CD8-positive, alpha-beta memory T cell (primary cell): Measurements from ENCODE around the gene CHST11. TPM values are rescaled to one million over a fixed set of nuclear protein-coding genes. Genes with fewer than 3 reads are reported as not detected.
A peak's percentile ranks its signal among the peaks of the same experiment; 100 is the strongest.

Experiments used
- CTCF ChIA-PET: fragments of 350-600 bp; sonication (Branson Sonifier 250); formaldehyde crosslinking; loops from one replicate; lab custom pipeline; 2021; ENCODE audit warnings: antibody characterized with exemption; lab: Charles Lee
- POLR2A ChIA-PET: fragments of 350-600 bp; sonication (Branson Sonifier 250); formaldehyde crosslinking; loops from one replicate; lab custom pipeline; 2021; ENCODE audit warnings: antibody characterized with exemption; lab: Charles Lee
- DNase-seq, 5 donors: peaks; one replicate each; pipeline versions ENCODE4 v3.0.0 to v3.0.0-alpha.2; 2020 to 2022; ENCODE audit warnings: mixed read lengths in 1 of 5
- H3K27ac ChIP-seq: one replicate; pipeline ENCODE4 v1.7.0; 2013; ENCODE audit warnings: low read depth, mild to moderate bottlenecking, low read length, moderate library complexity
- H3K27me3 ChIP-seq: 2 replicates; pipeline ENCODE4 v1.7.0; 2013; ENCODE audit warnings: low read length, mild to moderate bottlenecking; ENCODE audit not compliant: insufficient read depth, poor library complexity, severe bottlenecking
- H3K36me3 ChIP-seq: 2 replicates; pipeline ENCODE4 v1.7.0; 2013; ENCODE audit warnings: mild to moderate bottlenecking, low read length, moderate library complexity; ENCODE audit not compliant: insufficient read depth
- H3K4me1 ChIP-seq: 2 replicates; pipeline ENCODE4 v1.7.0; 2013; ENCODE audit warnings: mild to moderate bottlenecking, low read length, moderate library complexity; ENCODE audit not compliant: insufficient read depth
- H3K4me3 ChIP-seq: 2 replicates; pipeline ENCODE4 v1.7.0; 2013; ENCODE audit warnings: mild to moderate bottlenecking, low read length
- H3K9me3 ChIP-seq: 2 replicates; pipeline ENCODE4 v1.7.0; 2013; ENCODE audit warnings: mild to moderate bottlenecking, low read length
- H3K27ac Mint-ChIP-seq, 8 donors: one replicate each; pipeline ENCODE4 v1.8.0; 2020 to 2021; ENCODE audit warnings: mixed read lengths in 8 of 8, mild to moderate bottlenecking in 6 of 8, inconsistent platforms in 3 of 8, moderate library complexity in 3 of 8
- H3K27me3 Mint-ChIP-seq, 2 donors: one replicate each; pipeline ENCODE4 v1.8.0; 2020 to 2021; ENCODE audit warnings: mixed read lengths in 2 of 2, mild to moderate bottlenecking in 1 of 2, moderate library complexity in 1 of 2
- H3K36me3 Mint-ChIP-seq, 3 donors: one replicate each; pipeline ENCODE4 v1.8.0; 2020 to 2021; ENCODE audit warnings: mixed read lengths in 3 of 3, inconsistent platforms in 1 of 3, mild to moderate bottlenecking in 1 of 3
- H3K4me1 Mint-ChIP-seq, 3 donors: one replicate each; pipeline ENCODE4 v1.8.0; 2020 to 2021; ENCODE audit warnings: mixed read lengths in 3 of 3, inconsistent platforms in 1 of 3, mild to moderate bottlenecking in 1 of 3
- H3K4me3 Mint-ChIP-seq, 7 donors: one replicate each; pipeline ENCODE4 v1.8.0; 2020 to 2021; ENCODE audit warnings: mixed read lengths in 7 of 7, mild to moderate bottlenecking in 6 of 7, moderate library complexity in 4 of 7, inconsistent platforms in 2 of 7
- H3K9me3 Mint-ChIP-seq, 5 donors: one replicate each; pipeline ENCODE4 v1.8.0; 2020 to 2022; ENCODE audit warnings: mixed read lengths in 5 of 5, mild to moderate bottlenecking in 3 of 5, moderate library complexity in 2 of 5, inconsistent platforms in 1 of 5
- polyA plus RNA-seq: library from polyadenylated mRNA; unstranded; fragments of 300-500 nt; fragmentation: Illumina TruSeq; gene quantifications from one replicate; pipeline ENCODE4 v1.2.3, GENCODE V29; 2021
- total RNA-seq, 2 experiments: library from RNA; stranded (reverse); gene quantifications; one replicate each; pipeline ENCODE4 v1.2.3, GENCODE V29; 2021

The CHST11 gene
- total and polyA plus RNA-seq, 3 experiments from 2014 or later: 47.8 to 76.8 (median 51.5) TPM

DNA sequence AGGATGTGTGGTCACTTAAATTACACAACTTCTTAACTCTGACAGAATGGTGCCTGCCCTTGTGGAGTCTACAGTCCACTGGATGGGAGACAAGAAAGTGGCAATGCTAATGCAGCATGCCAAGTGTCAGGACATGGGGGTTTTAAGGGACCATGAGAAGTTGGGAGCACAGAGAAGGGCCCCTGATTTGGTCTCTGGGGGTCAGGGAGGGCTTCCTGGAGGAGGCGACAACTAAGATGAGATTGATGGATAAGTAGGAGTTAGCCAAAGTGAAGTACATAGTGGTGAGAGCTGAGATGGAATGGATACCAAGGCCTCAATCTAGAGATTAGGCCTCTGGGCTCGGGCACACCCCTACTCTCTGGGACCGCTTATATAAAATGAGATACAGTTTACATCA, 236.7 kb downstream of the CHST11 start:
- Mint-ChIP-seq H3K4me3 (peak overlapping the region in 2 of 7 donors; percentile 54 to 73), H3K27me3 (no peaks in the 10 kb centered on the region), H3K4me1 (peaks cover 75 to 95% (median 92%) of the 10 kb centered on the region in 3 donors), H3K27ac (peak overlapping the region in 6 of 8 donors; percentile 17 to 77 (median 59)), H3K36me3 (peaks cover 4 to 15% (median 10%) of the 10 kb centered on the region in 3 donors), H3K9me3 (no peaks in the 10 kb centered on the region)
- no peak overlapping the region for H3K4me3 ChIP-seq
- POLR2A ChIA-PET: no interaction called here
- no peak for DNase-seq
- H3K27ac ChIP-seq: no peak overlapping the region
- no peaks in the 10 kb centered on the region for H3K27me3 ChIP-seq
- CTCF ChIA-PET: interaction anchor here (0.9 kb wide), 1 partner anchor 26 kb away, joined by 3 read pairs; no protein-coding TSS in a partner anchor
- peaks cover 40% of the 10 kb centered on the region for H3K4me1 ChIP-seq
- H3K9me3 ChIP-seq: no peaks in the 10 kb centered on the region
- no peaks in the 10 kb centered on the region for H3K36me3 ChIP-seq

- DNase-seq: no peak
- Histone ChIP-seq H3K36me3 (no peaks in the 10 kb centered on the region), H3K4me1 (peaks cover 37% of the 10 kb centered on the region), H3K4me3 (no peak overlapping the region), H3K27ac (no peak overlapping the region), H3K27me3 (no peaks in the 10 kb centered on the region), H3K9me3 (no peaks in the 10 kb centered on the region)
- CTCF ChIA-PET: interaction anchor here (0.9 kb wide), 1 partner anchor 25 kb away, joined by 3 read pairs; no protein-coding TSS in a partner anchor
- no peaks in the 10 kb centered on the region for H3K9me3 Mint-ChIP-seq
- POLR2A ChIA-PET: no interaction called here
- peaks cover 4 to 15% (median 8%) of the 10 kb centered on the region in 3 donors for H3K36me3 Mint-ChIP-seq
- H3K27me3 Mint-ChIP-seq: no peaks in the 10 kb centered on the region
- peak overlapping the region in 5 of 7 donors; percentile 2 to 82 (median 44) for H3K4me3 Mint-ChIP-seq
- peaks cover 73 to 95% (median 90%) of the 10 kb centered on the region in 3 donors for H3K4me1 Mint-ChIP-seq
- peak overlapping the region in 7 of 8 donors; percentile 17 to 91 (median 50) for H3K27ac Mint-ChIP-seq
These were observed 237.4 kb downstream of the CHST11 start for GRCh38 chr12:104694161-104694560.

DNA sequence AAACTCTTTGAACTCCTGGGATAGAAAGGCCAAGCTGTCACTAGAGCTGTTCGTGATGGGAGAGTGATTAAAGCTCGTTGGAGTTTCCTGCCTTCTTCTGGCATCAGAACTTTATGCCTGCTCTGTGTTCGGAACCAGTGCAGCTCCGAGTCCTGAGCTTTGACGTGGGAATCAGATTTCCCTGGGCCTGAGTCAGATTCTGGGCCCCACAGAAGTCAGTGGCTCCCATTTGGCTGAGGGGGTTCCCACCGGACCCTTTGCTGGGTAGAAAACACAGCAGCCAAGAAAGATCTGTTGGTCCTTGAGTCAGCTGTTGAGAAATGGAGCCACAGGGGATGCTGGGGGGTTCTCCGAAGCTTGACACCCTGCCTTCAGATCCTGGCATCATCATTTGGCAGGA, 238.0 kb downstream of the CHST11 start:
- H3K27me3 ChIP-seq: no peaks in the 10 kb centered on the region
- H3K27ac ChIP-seq: no peak overlapping the region
- no peaks in the 10 kb centered on the region for H3K36me3 ChIP-seq
- ChIA-PET POLR2A (interaction anchor here (1.4 kb wide), 1 partner anchor 26 kb away, joined by 3 read pairs; no protein-coding TSS in a partner anchor), CTCF (interaction anchor here (0.9 to 1.4 kb wide), 4 partner anchors 10 to 313 kb away, joined by 3 to 5 read pairs (median 3); no protein-coding TSS in a partner anchor)
- no peaks in the 10 kb centered on the region for H3K27me3 Mint-ChIP-seq
- H3K4me3 ChIP-seq: no peak overlapping the region
- peaks cover 4 to 15% (median 8%) of the 10 kb centered on the region in 3 donors for H3K36me3 Mint-ChIP-seq
- peak overlapping the region in 6 of 8 donors; percentile 29 to 91 (median 61) for H3K27ac Mint-ChIP-seq
- peaks cover 37% of the 10 kb centered on the region for H3K4me1 ChIP-seq
- no peaks in the 10 kb centered on the region for H3K9me3 Mint-ChIP-seq
- no peak for DNase-seq
- peak overlapping the region in 6 of 7 donors; percentile 13 to 82 (median 44) for H3K4me3 Mint-ChIP-seq
- peaks cover 73 to 95% (median 90%) of the 10 kb centered on the region in 3 donors for H3K4me1 Mint-ChIP-seq
- H3K9me3 ChIP-seq: no peaks in the 10 kb centered on the region

- H3K27ac Mint-ChIP-seq: peak overlapping the region; percentile 41 to 95 (median 88)
- no peaks in the 10 kb centered on the region for H3K9me3 ChIP-seq
- H3K4me3 ChIP-seq: no peak overlapping the region
- no peak overlapping the region for H3K27ac ChIP-seq
- peaks cover 70 to 90% (median 90%) of the 10 kb centered on the region in 3 donors for H3K4me1 Mint-ChIP-seq
- H3K4me1 ChIP-seq: peaks cover 37% of the 10 kb centered on the region
- no peaks in the 10 kb centered on the region for H3K36me3 ChIP-seq
- DNase-seq: peak; percentile 57 to 81 (median 72)
- POLR2A ChIA-PET: interaction anchor here (1.4 kb wide), 1 partner anchor 25 kb away, joined by 3 read pairs; no protein-coding TSS in a partner anchor
- CTCF ChIA-PET: interaction anchor here (0.9 to 1.4 kb wide), 4 partner anchors 9 to 314 kb away, joined by 3 to 5 read pairs (median 3); no protein-coding TSS in a partner anchor
- no peaks in the 10 kb centered on the region for H3K27me3 ChIP-seq
- no peaks in the 10 kb centered on the region for H3K27me3 Mint-ChIP-seq
- H3K4me3 Mint-ChIP-seq: peak overlapping the region; percentile 11 to 86 (median 56)
- H3K36me3 Mint-ChIP-seq: peaks cover 4 to 13% (median 8%) of the 10 kb centered on the region in 3 donors
- H3K9me3 Mint-ChIP-seq: no peaks in the 10 kb centered on the region
These were observed 238.9 kb downstream of the CHST11 start for GRCh38 chr12:104695453-104696148.

DNA sequence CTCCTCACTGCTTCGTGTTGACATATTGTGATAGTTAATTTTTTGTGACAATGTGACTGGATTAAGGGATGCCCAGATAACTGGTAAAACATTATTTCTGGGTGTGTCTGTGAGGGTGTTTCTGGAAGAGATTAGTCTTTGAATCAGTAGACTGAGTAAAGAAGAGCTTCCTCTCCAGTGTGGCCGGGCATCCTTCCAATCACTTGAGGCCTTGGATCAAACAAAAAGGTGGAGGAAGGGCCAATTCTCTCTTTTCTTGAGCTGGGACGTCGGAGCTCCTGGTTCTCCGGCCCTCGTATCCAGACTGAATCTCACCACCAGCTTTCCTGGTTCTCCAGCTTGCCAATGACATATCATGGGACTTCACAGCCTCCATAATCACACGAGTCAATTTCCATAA, 240.4 kb downstream of the CHST11 start:
- H3K9me3 ChIP-seq: no peaks in the 10 kb centered on the region
- H3K27me3 ChIP-seq: no peaks in the 10 kb centered on the region
- H3K36me3 ChIP-seq: no peaks in the 10 kb centered on the region
- CTCF ChIA-PET: no interaction called here
- Mint-ChIP-seq H3K36me3 (peaks cover 4 to 16% (median 8%) of the 10 kb centered on the region in 3 donors), H3K27me3 (no peaks in the 10 kb centered on the region), H3K27ac (peak overlapping the region in 6 of 8 donors; percentile 1 to 87 (median 52)), H3K9me3 (no peaks in the 10 kb centered on the region), H3K4me3 (no peak overlapping the region), H3K4me1 (peaks cover 70 to 91% (median 87%) of the 10 kb centered on the region in 3 donors)
- POLR2A ChIA-PET: no interaction called here
- no peak for DNase-seq
- no peak overlapping the region for H3K27ac ChIP-seq
- no peak overlapping the region for H3K4me3 ChIP-seq
- H3K4me1 ChIP-seq: peaks cover 31% of the 10 kb centered on the region

DNA sequence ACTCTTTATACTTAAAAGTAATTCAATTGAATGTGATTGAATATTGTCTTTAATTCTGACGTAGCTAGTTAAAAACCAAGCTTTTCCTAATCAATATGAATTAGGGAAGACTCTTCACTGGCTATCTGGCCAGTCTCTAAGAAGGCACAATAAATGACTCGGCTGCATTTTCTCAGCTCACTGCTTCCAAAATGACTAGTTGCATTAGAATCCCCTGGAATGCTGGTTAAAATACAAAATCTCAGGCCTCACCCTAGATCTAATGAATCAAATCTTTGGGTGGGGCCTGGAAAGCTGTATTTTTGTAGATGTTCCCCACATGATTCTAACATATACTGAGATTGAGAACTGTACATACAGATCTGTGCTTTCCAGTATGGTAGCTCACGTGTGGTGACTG, 242.1 kb downstream of the CHST11 start:
- H3K27me3 Mint-ChIP-seq: no peaks in the 10 kb centered on the region
- H3K9me3 Mint-ChIP-seq: no peaks in the 10 kb centered on the region
- CTCF ChIA-PET: no interaction called here
- H3K4me3 Mint-ChIP-seq: no peak overlapping the region
- H3K36me3 ChIP-seq: no peaks in the 10 kb centered on the region
- no peak overlapping the region for H3K27ac ChIP-seq
- POLR2A ChIA-PET: interaction anchor here (0.5 to 1.1 kb wide), 2 partner anchors 129 to 152 kb away, joined by 3 read pairs; no protein-coding TSS in a partner anchor
- no peaks in the 10 kb centered on the region for H3K27me3 ChIP-seq
- no peak overlapping the region for H3K4me3 ChIP-seq
- no peak for DNase-seq
- no peak overlapping the region for H3K27ac Mint-ChIP-seq
- H3K4me1 Mint-ChIP-seq: peaks cover 66 to 93% (median 88%) of the 10 kb centered on the region in 3 donors
- H3K4me1 ChIP-seq: peaks cover 23% of the 10 kb centered on the region
- no peaks in the 10 kb centered on the region for H3K9me3 ChIP-seq
- peaks cover 0 to 26% (median 6%) of the 10 kb centered on the region in 3 donors for H3K36me3 Mint-ChIP-seq

DNA sequence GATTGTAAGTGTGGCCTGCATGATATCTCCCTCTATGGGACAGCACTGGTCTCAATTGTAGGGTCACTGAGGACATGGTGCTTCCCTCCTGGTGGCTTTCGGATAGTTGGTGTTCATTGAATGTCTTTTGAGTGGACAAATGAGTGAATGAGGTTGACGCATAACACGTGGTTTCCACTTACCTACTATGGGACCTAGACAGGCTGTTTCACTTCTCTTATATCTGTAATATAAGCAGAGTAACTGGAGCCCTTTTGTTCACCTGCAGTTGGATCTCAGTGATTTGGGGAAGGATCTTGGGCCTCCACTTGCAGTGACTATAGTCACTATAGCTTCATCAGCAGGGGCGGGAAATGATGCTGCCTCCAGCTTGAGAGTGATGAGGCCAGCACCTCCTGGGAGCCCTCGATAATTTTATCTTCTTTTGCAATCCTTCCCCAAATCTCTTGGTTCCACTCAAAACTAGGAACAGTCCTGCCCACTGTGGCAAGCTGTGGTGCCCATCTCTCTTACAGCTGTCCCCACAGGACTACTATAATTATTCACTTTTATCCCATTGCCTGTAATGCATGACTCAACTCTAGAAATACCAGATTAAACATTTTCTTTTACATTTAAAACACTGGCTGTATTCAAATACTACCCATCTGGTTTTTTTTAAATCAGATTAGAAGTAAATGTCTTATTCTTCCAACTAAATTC, 242.9 kb downstream of the CHST11 start:
- ChIA-PET POLR2A (no interaction called here), CTCF (no interaction called here)
- H3K4me1 Mint-ChIP-seq: peaks cover 59 to 90% (median 81%) of the 10 kb centered on the region in 3 donors
- no peak overlapping the region for H3K4me3 Mint-ChIP-seq
- Histone ChIP-seq H3K36me3 (no peaks in the 10 kb centered on the region), H3K4me1 (peaks cover 15% of the 10 kb centered on the region), H3K4me3 (no peak overlapping the region), H3K9me3 (no peaks in the 10 kb centered on the region), H3K27ac (no peak overlapping the region), H3K27me3 (no peaks in the 10 kb centered on the region)
- no peak for DNase-seq
- H3K36me3 Mint-ChIP-seq: peaks cover 0 to 26% (median 4%) of the 10 kb centered on the region in 3 donors
- no peaks in the 10 kb centered on the region for H3K27me3 Mint-ChIP-seq
- no peaks in the 10 kb centered on the region for H3K9me3 Mint-ChIP-seq
- peak overlapping the region in 7 of 8 donors; percentile 5 to 85 (median 66) for H3K27ac Mint-ChIP-seq
